ENCODE measurements around the gene DDX10. TPM values are rescaled to one million over a fixed set of nuclear protein-coding genes. Genes with fewer than 3 reads are reported as not detected.

Gene DDX10
- total and polyA plus RNA-seq, 2 experiments from 2014 or later, result 32.4 to 37.8 TPM

- no peak for DNase-seq (ENCODE audit: low spot score)
- Histone ChIP-seq H3K4me1 (ENCODE audit: insufficient read depth) (peaks cover 3% of the 10 kb centered on the region; the same call in 1 of the 2 replicates), H3K36me3 (ENCODE audit: insufficient read depth) (no peaks in the 10 kb centered on the region), H3K4me3 (no peak overlapping the region), H3K79me2 (replicated peaks; ENCODE audit: insufficient read depth) (peaks cover 30% of the 10 kb centered on the region), H4K20me1 (replicated peaks; ENCODE audit: insufficient read depth) (peaks cover 1% of the 10 kb centered on the region; the same call in 1 of the 2 replicates), H3F3A (replicated peaks; ENCODE audit: low read depth) (no peaks in the 10 kb centered on the region), H3K27me3 (ENCODE audit: insufficient read depth) (no peaks in the 10 kb centered on the region), H3K4me2 (no peak overlapping the region), H2AFZ (no peak overlapping the region), H3K9me2 (ENCODE audit: insufficient read depth) (no peaks in the 10 kb centered on the region), H3K27ac (ENCODE audit: low read depth) (no peak overlapping the region)
- no peaks in the 10 kb centered on the region; the same call in 2 of the 3 replicates for H3K9me3 Mint-ChIP-seq
- no peaks in the 10 kb centered on the region for H3K36me3 Mint-ChIP-seq (ENCODE audit: low read depth)
- H3K4me1 Mint-ChIP-seq, result peaks cover 5% of the 10 kb centered on the region; the same call in 1 of the 3 replicates
- H3K27ac Mint-ChIP-seq, result no peak overlapping the region; the same call in 1 of the 2 replicates
- no peak for ATAC-seq
- H3K4me3 Mint-ChIP-seq, result no peak overlapping the region
- peaks cover 2% of the 10 kb centered on the region for H3K27me3 Mint-ChIP-seq (ENCODE audit: insufficient read depth, low read depth, poor library complexity)
- TF ChIP-seq EZH2 (IDR thresholded peaks at IDR 0.05; ENCODE audit: low read depth, unreplicated experiment) (no peak), JUNB (IDR thresholded peaks at IDR 0.05; ENCODE audit: unreplicated experiment) (no peak), CTCF (conservative IDR thresholded peaks at IDR 0.05; ENCODE audit: low read depth in 2 of 2) (no peak), STAT1 (IDR thresholded peaks at IDR 0.05; ENCODE audit: unreplicated experiment) (no peak), ZNF114 (CRISPR knock-in tag; IDR thresholded peaks at IDR 0.05) (no peak), POLR2AphosphoS5 (IDR thresholded peaks at IDR 0.05; ENCODE audit: low read depth) (no peak), NANOG (IDR thresholded peaks at IDR 0.05; ENCODE audit: borderline replicate concordance) (no peak), ETS1 (IDR thresholded peaks at IDR 0.05) (no peak), EZH2phosphoT487 (IDR thresholded peaks at IDR 0.05; ENCODE audit: unreplicated experiment) (no peak), ZNF331 (CRISPR knock-in tag; IDR thresholded peaks at IDR 0.05; ENCODE audit: low read depth) (no peak), CREB1 (CRISPR knock-in tag; IDR thresholded peaks at IDR 0.05; ENCODE audit: low read depth) (no peak), ZNF462 (CRISPR knock-in tag; IDR thresholded peaks at IDR 0.05) (no peak), REST (IDR thresholded peaks at IDR 0.05; ENCODE audit: unreplicated experiment) (no peak)
These were observed 103.5 kb downstream of the DDX10 start for GRCh38 chr11:108768370-108768769.
